Activated naive CD8-positive, alpha-beta T cell treated with anti-CD3 and anti-CD28 coated beads, Interleukin-2, amount 50 U/mL, for 16 hours (primary cell): ENCODE results near the gene XCL2.
"Not testable (repeated sequence)": the region's sequence is repeated elsewhere in the genome, so short reads cannot be mapped to it uniquely, and the experiment has no call there.

Experiments
- DNase-seq: peaks from one replicate; pipeline ENCODE4 v3.0.0-alpha.2; 2020; ENCODE audit warnings: low read depth, low spot score

XCL2 gene

GRCh38 chr1:168543840-168544498 lies at the start of gene XCL2:
Gene XCL2, minus strand, starts transcription at chr1:168543997. Its CDS starts 33 bp downstream, at chr1:168543964.
- not testable (repeated sequence) for DNase-seq

- no peak for DNase-seq
Measured at GRCh38 chr1:168591641-168592250, 47.9 kb upstream of the XCL2 start.

GRCh38 chr1:168591066-168591465 lies 47.3 kb upstream of the XCL2 start:
- no peak for DNase-seq

GRCh38 chr1:168589167-168589566 lies 45.4 kb upstream of the XCL2 start:
- DNase-seq, result no peak

GRCh38 chr1:168585937-168586336 lies 42.1 kb upstream of the XCL2 start:
- no peak for DNase-seq

GRCh38 chr1:168585191-168585590 lies 41.4 kb upstream of the XCL2 start:
- no peak for DNase-seq

GRCh38 chr1:168583571-168583970 lies 39.8 kb upstream of the XCL2 start:
- DNase-seq, result no peak

- no peak for DNase-seq
Measured at GRCh38 chr1:168582688-168583336, 39.0 kb upstream of the XCL2 start.

GRCh38 chr1:168581817-168582572 lies 38.2 kb upstream of the XCL2 start:
- no peak for DNase-seq

GRCh38 chr1:168580991-168581390 lies 37.2 kb upstream of the XCL2 start:
- DNase-seq, result not testable (repeated sequence)

- DNase-seq, result not testable (repeated sequence)
Measured at GRCh38 chr1:168580290-168580689, 36.5 kb upstream of the XCL2 start.

- not testable (repeated sequence) for DNase-seq
Measured at GRCh38 chr1:168578531-168579185, 34.9 kb upstream of the XCL2 start.

- not testable (repeated sequence) for DNase-seq
Measured at GRCh38 chr1:168576245-168576688, 32.5 kb upstream of the XCL2 start, which contains the start of gene XCL1. Gene XCL1, plus strand, starts transcription at chr1:168576605. Its CDS starts 33 bp downstream, at chr1:168576638.

- DNase-seq, result not testable (repeated sequence)
Measured at GRCh38 chr1:168574234-168574633, 30.4 kb upstream of the XCL2 start.

- no peak for DNase-seq
Measured at GRCh38 chr1:168572633-168573032, 28.8 kb upstream of the XCL2 start.

GRCh38 chr1:168570652-168571051 lies 26.9 kb upstream of the XCL2 start:
- DNase-seq, result no peak

GRCh38 chr1:168568346-168568745 lies 24.5 kb upstream of the XCL2 start:
- no peak for DNase-seq

GRCh38 chr1:168567568-168567967 lies 23.8 kb upstream of the XCL2 start:
- no peak for DNase-seq

- no peak for DNase-seq
Measured at GRCh38 chr1:168567007-168567406, 23.2 kb upstream of the XCL2 start.

- DNase-seq, result no peak
Measured at GRCh38 chr1:168565825-168566224, 22.0 kb upstream of the XCL2 start.

- DNase-seq, result no peak
Measured at GRCh38 chr1:168561989-168562388, 18.2 kb upstream of the XCL2 start.
